ENCODE data around the gene TSPAN4.

Gene TSPAN4

DNA sequence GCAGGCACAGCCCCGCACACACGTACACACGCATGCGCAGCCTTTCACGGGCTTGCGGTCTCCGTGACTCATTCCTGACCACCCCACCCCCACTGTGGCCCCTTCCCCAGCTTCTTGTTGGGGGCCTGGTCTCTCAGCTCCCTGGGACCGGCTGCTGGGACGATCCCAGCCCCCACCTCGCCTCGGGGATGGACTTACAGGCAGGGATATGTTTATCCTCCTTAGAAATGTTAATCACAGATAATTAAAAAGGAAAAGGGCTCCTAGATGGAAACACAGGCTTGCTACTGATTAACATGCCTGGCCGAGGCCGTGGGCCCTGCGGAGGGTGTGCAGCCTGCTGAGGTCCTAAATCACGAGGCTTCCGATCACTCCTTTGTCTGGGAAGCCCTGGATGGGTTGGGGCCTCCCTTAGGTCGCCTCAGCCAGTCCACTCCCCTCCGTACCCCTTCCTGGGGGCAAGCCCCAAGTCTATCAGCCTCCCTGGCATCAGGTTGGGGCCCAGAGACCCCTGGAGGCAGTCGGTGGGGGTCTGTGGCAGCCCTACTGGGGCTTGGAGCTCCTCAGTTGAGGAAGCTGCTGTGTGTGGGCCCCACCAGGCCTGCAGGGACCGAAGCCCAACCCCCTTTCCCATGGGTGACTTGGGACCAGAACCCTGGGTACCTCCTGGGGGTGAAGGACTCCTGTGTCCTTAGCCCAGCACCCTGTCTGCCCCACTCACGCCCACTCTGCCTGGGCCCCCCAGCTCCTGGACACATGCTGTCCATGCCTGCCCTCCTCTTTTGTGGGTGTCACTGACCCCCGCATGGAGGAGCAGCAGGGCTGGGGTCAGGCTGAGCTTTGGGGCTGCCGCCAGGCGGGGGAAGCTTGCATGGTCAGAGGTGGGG is 20.6 kb downstream of the TSPAN4 start:
- in situ Hi-C loops (cut with MboI; ENCODE audit: low sequenced_read_pairs), result no loop called here

DNA sequence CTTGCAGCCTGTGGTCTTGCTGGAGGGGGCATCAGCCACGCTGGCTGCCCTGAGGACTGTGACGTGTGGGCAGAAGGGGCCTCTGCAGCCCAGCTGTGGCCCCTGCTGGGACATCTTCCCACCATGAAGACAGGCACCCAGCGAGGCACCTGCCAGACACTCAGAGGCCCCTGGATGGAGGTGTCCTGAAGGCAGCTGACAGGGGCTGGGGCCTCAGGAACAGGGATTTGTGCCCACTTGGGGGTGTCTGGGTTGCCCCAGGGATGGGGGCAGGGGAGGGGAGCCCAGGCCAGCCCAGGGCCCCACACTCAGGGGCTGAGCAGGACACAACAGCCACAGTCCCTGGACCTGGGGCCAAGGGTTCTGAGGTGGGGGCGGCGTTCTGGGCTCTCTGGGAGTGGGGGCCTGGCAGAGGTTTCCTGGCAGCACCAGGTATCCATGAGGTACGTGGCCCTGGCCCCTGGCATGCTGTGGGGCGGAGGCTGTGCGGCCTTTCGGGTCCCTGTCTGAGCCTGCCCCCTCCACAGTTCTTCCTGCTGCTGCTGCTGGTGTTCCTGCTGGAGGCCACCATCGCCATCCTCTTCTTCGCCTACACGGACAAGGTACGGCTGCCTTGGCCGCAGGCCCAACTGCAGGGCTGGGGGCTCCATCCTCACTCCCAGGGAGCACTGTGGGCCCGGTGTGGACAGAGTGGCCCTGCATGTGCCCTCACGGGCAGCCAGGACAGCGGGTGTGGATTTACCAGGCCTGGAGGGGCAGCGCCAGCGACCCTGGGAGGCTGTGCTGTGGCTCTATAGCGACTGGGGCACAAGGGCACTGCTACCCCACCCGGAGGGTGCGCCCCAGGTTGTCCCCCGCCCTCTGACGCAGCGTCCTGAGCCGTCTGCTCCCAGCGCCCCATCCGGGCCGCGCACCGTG is 21.5 kb downstream of the TSPAN4 start:
- in situ Hi-C loops (cut with MboI; ENCODE audit: low sequenced_read_pairs), result no loop called here

DNA sequence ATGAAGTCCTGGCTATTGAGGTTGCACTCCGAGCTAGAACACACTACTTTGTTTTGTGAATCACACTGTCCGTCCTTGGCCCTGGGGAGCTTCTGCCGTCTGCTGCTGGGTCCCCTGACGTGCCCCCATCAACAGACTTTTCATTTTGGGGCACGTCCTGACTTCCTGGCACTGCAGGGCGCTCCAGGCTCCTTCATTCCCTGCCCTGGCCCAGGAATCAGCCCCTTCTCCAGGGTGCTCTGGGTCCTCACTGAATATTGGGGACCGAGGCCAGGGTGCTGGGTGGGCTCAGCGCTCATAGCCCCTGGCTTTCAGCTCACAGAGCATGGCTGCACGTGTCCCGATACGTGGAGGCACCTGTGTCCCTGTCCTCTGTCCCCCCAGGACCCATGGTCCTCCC is 22.2 kb downstream of the TSPAN4 start:
- in situ Hi-C loops (cut with MboI; ENCODE audit: low sequenced_read_pairs), result no loop called here

DNA sequence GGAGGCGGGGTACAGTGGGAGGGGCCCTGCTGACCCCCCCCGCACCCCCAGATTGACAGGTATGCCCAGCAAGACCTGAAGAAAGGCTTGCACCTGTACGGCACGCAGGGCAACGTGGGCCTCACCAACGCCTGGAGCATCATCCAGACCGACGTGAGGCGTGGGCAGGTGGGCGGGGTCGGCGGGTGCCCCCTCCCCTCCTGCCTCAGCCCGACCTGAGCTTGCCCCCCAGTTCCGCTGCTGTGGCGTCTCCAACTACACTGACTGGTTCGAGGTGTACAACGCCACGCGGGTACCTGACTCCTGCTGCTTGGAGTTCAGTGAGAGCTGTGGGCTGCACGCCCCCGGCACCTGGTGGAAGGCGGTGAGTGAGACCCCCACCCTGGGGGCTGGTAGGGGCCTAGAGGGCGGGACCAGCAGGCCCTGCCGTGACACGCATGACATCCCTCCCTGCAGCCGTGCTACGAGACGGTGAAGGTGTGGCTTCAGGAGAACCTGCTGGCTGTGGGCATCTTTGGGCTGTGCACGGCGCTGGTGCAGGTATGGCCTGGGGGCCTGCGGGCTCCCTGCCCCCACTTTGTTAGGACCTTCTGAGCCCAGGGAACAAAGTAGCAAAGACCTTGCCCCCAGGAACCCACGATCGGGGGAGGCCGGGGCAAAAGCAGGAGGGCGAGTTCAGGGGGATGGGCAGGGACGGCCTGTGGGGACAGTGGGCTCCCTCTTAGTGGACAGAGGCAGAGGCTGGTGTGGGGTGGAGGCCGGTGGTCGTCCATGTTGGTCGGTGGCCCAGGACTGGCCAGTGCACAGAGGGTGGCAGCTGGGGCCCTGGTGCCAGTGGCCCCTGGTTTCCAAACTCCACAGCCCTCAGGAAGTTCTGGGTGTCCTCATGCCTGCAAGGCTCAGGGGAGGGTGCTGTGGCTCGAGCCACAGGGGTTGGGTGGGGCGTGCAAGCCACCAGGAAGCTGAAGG is 23.1 kb downstream of the TSPAN4 start:
- in situ Hi-C loops (cut with MboI; ENCODE audit: low sequenced_read_pairs), result no loop called here

DNA sequence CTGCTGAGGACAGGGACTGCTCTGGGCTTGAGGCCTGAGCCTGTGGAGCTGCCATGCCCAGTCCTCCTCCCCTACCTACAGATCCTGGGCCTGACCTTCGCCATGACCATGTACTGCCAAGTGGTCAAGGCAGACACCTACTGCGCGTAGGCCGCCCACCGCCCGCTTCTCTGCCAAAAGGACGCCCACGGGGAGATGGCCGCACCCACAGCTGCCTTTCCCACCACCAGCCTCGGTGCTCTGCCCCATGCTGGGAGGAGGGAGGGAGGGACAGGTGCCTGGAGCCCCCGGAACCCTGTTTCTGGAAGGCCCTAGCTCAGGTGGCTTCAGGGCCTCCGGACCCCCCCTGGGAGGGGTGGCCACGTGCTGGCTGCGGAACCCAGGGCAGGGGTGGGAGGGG is 23.8 kb downstream of the TSPAN4 start:
- in situ Hi-C loops (cut with MboI; ENCODE audit: low sequenced_read_pairs), result no loop called here

DNA sequence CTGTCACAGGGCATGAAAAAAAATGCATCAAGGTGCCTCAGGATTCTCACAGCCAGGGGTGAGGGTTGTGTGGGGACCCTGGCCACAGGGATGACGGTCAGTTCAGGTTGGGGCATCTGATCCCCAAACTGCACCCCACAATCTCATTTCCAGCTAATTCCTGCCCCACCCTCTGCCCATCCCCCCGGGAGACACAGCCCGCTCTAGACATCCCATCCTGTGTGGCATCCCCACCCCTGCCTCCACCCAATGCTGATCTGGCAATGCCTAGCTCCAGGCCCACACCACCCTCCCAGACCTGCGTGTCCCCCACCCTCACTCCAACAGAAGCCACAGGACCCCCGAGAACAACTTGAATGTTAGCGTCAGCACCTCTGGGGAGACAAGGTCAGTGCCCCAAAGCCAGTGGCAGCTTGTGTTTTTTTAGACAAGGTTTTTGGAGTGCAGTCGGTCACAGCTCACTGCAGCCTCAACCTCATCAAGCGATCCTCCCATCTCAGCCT is 25.3 kb downstream of the TSPAN4 start:
- in situ Hi-C loops (cut with MboI; ENCODE audit: low sequenced_read_pairs), result no loop called here

DNA sequence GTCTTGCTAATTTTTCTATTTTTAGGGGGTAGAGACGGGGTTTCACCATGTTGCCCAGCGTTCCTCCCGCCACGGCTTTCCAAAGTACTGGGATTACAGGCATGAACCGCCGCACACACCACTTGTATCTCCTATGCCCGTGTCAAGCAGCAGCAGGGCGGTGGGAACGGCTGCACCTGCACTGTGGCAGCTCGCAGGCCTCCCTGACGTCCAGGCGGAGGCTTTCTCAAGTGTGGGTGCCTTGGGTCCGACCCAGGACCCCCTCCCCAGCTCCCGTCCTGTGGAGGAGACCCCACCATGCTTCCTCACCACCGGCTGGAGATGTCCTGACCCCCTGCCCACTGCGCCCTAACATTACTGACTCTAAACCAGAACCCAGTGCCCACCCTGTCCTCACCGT is 25.7 kb downstream of the TSPAN4 start:
- in situ Hi-C loops (cut with MboI; ENCODE audit: low sequenced_read_pairs), result no loop called here

DNA sequence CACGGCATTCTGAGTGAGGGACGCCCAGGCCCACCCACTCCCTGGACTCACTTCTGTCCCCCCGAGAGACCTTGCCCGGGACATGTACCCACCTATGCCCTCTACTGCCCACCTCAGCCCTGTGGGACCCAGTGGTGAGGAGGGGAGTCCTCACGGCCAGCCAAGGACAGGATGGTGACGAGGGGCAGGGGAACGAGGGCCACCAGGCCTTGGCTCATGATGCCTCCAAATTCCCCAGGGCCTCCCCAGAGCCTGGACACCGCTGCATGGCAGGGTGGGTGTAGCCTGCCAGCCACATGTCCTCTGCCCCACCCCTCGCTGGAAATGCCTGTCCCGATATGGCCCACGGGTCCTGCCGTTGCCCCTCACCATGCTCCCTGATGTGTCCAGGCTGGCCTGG is 26.1 kb downstream of the TSPAN4 start:
- in situ Hi-C loops (cut with MboI; ENCODE audit: low sequenced_read_pairs), result no loop called here

DNA sequence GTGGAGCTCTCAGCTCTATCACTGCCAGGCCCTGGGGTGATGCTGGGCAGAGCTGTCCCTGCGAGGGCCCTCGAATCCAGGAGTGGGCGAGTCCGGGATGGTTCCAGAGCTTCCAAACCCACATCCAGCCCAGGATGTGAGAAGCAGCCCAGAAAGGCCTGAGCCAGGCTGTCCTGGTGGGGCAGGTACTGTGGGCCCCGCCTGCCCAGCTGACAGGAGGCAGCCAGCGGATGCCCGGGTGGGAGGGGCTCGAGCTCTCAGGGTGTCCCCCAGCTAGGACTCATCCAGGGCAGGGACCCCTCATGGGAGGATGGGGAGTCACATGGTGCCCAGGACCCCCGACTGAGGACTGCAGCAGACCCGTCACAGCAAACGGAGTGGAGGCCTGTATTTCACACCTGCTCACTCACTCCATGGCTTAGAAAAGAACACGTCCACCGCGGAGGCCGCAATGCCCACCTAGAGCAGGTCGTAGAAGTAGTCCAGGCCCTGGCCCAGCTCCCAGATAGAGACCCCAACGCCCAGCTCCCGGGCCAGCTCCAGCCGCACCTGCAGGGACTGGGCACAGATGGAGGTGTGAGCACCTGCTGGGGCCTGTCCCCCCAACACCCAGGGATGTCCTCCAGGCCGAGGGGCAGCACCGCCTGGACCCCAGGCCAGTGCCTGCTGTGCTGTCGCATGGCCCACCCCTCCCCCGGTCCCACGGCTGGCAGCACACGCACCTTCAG is 26.9 kb downstream of the TSPAN4 start:
- in situ Hi-C loops (cut with MboI; ENCODE audit: low sequenced_read_pairs), result no loop called here

DNA sequence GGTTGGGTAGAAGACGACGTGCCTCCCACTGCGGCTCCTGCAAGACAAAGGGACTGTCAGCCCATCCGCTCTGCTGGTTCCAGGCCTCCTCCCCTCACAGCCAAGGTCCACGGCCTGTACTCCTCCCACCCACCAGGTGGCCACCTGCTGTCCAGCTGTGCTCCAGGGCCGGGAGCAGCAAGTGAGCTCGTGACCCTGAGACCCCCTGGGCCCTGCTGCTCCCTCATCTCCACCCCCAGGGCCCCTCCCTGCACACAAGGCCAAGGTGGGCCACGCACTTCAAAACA is 27.4 kb downstream of the TSPAN4 start:
- in situ Hi-C loops (cut with MboI; ENCODE audit: low sequenced_read_pairs), result no loop called here

DNA sequence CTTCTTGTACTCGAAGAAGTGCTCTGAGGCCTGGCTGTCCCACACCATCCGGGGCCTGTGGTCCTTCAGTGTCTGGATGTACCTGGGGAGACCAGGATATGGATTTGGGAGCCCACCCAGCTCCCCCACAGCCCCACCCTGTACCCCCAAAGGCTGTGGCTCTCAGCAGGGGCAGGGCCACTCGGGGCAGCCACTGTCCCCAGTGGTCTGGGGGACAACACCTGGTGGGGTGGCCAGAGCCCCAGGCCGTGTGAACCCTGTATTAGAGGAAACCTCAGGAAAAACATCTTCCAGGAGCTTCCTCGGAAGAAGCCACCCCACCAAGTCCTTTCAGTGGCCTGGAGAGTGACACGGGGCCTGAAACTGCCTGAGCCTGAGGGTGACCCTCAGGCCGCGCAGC is 27.8 kb downstream of the TSPAN4 start:
- in situ Hi-C loops (cut with MboI; ENCODE audit: low sequenced_read_pairs), result no loop called here

DNA sequence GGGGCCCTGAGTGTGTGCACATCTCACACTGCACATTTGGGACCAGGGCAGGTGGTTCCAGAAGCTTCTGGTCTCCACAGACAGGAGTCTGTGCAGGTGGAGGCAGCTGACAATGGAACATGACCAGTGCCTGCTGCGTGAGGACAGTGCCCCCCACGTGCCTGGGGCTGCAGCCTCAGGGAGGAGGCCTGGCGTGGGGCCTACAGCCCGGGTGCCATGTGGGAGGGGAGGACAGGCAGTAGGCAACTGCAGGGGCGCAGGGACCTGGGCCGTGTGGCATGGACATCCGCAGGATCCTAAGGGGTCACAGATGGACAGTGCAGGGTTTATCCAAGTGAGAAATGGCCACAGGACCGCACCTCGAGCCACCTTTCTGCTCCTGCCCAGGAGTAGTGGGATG is 28.8 kb downstream of the TSPAN4 start:
- in situ Hi-C loops (cut with MboI; ENCODE audit: low sequenced_read_pairs), result no loop called here

DNA sequence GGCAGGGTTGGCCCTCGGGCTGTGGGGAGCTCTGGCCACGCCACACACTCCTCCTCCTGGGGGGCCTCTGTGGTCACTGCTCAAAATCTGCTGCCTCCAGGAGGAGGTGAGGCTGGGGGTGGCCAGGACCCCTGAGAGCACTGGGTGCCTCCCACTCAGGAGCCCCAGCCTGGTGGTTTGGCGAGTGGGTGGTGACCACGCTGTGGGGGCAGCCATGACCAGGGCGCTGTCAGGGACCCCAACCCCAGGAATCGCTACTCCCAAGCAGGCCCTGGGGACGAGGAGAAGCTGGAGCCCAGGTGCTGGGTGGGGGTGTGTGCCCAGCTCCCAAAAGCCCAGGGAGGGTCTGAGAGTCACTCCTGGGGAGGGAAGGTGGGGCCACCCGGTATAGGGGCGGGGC is 30.1 kb downstream of the TSPAN4 start:
- in situ Hi-C loops (cut with MboI; ENCODE audit: low sequenced_read_pairs), result no loop called here

DNA sequence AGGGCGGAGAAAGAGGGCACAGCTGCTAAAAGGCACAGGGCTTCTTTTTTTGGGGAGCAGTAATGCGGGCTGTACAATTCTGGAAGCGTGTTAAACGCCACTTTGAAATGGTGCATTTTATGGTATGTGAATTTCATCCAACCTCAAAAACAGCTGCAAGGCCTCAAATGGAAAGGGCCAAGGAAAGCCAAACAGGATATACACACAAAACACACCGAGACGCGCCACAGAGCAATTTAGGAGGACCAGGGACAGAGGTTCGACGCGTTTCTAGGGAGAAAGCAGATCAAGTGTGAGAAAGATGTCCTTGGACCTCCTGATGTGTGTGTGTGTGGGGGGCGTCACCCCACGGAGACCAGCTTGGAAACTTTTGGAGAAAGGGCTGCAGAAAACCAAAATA is 31.1 kb downstream of the TSPAN4 start:
- in situ Hi-C loops (cut with MboI; ENCODE audit: low sequenced_read_pairs), result no loop called here

DNA sequence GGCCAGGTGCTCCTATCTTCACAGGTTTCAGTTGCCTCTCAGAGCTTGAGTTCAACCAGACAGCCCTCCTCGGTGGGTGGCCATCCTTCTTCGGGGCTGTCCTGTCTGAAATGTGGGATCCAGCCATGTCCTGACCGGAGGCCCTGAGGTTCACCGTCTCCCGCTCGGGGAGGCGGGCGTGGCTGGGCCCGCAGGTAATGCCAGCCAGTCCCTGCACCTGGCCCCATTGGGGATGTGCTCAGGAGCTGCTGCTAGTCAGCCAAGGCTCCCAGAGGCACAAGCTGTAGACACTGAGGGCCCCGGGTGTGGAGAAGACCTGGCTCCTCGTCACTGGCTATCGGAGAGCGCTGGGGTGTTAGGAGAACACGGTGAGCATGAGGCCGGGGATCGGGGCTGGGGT is 32.6 kb downstream of the TSPAN4 start:
- in situ Hi-C loops (cut with MboI; ENCODE audit: low sequenced_read_pairs), result no loop called here

DNA sequence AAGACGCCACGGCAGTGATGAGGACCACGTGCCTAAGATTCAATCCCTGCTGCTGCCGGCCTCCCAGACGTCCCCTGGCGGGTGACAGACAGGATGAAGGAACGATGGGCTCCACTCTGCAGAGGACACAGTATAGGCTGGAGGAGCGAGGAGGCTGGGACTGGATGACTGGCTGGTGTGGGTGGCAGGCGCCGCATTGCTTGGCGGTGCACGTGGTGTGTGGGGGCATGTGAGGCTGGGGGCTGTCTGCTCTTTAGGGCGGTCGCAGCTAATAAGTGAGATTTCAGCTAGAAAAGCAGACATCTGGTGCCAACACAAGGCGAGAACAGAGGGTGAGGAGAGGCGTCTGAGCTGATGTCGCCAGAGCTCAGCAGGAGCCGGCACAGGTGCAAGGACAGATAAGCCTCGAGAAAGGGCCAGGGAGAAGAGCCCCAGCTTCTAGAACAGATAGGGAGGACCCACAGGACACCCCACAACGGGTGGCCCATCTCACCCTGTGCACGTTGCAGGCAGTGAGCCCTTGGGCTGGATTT is 33.2 kb downstream of the TSPAN4 start:
- in situ Hi-C loops (cut with MboI; ENCODE audit: low sequenced_read_pairs), result no loop called here

DNA sequence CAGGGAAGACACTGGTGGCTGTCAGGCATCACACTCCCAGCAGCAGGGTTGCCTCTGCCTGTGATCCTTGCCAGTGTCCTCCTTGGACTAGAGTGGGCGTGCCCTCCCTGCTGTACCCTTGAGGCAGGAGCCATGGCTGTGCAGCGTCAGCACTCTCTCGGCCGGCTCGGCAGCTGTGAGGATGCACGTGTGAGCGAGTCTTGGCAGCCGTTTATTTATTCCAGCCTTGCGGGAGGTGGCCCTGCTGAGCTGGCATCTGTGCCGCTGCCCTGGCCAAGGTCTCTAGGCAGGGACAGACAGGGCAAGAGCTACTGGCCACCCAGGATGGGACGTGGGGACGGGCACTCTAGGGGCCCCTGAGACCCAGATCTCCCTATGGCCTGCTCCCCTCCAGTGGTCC is 33.9 kb downstream of the TSPAN4 start:
- in situ Hi-C loops (cut with MboI; ENCODE audit: low sequenced_read_pairs), result no loop called here

DNA sequence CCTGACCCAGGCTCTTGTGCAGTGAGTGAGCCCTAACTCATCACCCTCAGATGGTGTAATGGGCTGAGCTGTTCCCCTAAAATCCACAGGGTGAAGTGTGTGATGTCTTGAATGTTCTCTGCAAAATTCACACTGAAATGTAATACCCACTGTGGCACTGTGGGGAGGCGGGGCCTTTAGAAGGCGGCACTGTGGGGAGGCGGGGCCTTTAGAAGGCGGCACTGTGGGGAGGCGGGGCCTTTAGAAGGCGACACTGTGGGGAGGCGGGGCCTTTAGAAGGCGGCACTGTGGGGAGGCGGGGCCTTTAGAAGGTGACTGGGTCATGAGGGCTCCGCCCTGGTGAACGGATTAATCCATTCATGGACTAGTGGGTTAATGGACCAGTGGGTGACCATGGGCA is 34.9 kb downstream of the TSPAN4 start:
- in situ Hi-C loops (cut with MboI; ENCODE audit: low sequenced_read_pairs), result no loop called here

DNA sequence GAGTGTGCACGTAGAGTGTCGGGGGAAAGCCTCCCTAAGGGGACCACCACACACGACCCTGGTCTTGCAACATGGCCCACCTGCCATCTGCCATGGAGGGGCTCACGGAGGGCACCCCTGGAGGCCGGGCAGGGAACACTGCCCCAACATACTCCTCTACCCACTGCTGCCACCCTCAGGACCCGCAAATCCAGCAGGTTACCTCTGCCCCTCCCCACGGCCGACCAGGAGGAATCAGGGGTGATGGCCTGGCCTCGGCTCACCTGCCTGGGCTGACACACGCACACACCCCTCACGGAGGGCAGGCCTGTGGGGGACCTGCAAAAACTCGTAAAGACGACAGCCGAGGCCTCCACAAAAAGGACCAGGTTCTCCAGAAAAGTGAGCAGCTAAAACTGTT is 37.8 kb downstream of the TSPAN4 start:
- in situ Hi-C loops (cut with MboI; ENCODE audit: low sequenced_read_pairs), result no loop called here

DNA sequence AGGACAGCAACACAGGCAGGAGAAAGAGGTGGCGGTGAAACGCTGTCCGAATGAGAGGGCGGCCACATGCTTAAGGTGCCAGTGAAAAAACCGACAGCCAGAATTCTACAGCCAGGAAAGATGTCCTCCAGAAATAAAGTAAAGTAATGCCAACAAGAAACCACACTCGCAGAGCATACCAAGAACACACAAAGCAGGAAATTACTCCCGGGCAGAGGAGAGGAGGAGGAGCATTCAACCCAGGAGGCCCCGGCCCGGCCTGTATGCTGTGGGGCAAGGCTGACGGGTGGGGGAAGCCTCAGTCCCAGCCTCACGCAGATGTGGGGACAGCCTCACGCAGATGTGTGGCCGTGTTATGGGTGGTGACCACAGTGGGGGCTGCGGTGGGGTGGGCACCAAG is 39.9 kb downstream of the TSPAN4 start:
- in situ Hi-C loops (cut with MboI; ENCODE audit: low sequenced_read_pairs), result no loop called here

All from hTERT RPE-1 (cell line).